Adrenal gland (tissue), 5 donors: ENCODE data around the gene PCDHA2.
"Not testable (repeated sequence)": the region's sequence is repeated elsewhere in the genome, so short reads cannot be mapped to it uniquely, and the experiment has no call there.

Experiments
- CTCF ChIP-seq, 6 experiments: fragments of 450-650 bp in 4 of 6; fragments of 200-600 bp in 2 of 6; sonication (generic) in 1 of 6; IDR thresholded peaks; 1 replicate in 5 of 6; 2 replicates in 1 of 6; pipeline versions ENCODE4 v1.5.1 to v1.8.0; 2016 to 2021; ENCODE audit warnings: antibody characterized with exemption in 6 of 6, mild to moderate bottlenecking in 2 of 6, moderate library complexity in 1 of 6
- POLR2A ChIP-seq, 2 donors: fragments of 450-650 bp; IDR thresholded peaks; one replicate each; pipeline ENCODE4 v1.6.1; 2017; ENCODE audit warnings: antibody characterized with exemption in 2 of 2, mild to moderate bottlenecking in 2 of 2, moderate library complexity in 1 of 2
- donor health status: DM: no; HTN: no; CAD: no.

- not testable (repeated sequence) for TF ChIP-seq CTCF, POLR2A (IDR thresholded peaks at IDR 0.05)
These were observed 6.7 kb upstream of the PCDHA2 start for GRCh38 chr5:140787849-140788504.
